Astrocyte (in vitro differentiated cells and primary cell): Measurements from ENCODE around the gene C16orf96.

Experiments
- EZH2 ChIP-seq: IDR thresholded peaks from 2 replicates; pipeline ENCODE4 v1.6.1; 2012; ENCODE audit warnings: mild to moderate bottlenecking, low read length, inconsistent platforms; ENCODE audit not compliant: insufficient read depth
- TF ChIP-seq, protein P1 (sequence below): IDR thresholded peaks from 2 replicates; pipeline ENCODE4 v1.5.1; 2011; ENCODE audit warnings: low read depth, mild to moderate bottlenecking, inconsistent platforms, low read length, moderate library complexity; ENCODE audit not compliant: insufficient read depth

DNA sequence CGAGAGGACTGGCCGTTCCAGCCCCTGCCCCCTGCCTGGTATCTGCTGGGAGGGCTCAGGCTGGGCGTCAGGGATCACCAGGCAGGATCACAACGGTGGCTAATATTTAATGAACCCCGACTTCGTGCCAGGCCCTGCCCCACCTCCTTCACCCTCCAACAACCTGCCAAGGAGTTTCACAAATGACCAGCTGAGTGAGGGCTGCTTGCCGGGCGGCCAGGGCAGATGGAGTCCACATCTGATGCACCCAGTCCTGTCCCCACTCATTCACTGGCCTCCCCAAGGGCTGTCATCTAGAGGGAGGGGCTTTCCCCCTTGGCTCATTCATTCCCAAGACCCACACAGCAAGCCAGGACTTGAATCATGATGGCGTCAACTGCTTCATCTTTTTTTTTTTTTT lies 41.0 kb downstream of the C16orf96 start:
- TF ChIP-seq, protein P1, sequence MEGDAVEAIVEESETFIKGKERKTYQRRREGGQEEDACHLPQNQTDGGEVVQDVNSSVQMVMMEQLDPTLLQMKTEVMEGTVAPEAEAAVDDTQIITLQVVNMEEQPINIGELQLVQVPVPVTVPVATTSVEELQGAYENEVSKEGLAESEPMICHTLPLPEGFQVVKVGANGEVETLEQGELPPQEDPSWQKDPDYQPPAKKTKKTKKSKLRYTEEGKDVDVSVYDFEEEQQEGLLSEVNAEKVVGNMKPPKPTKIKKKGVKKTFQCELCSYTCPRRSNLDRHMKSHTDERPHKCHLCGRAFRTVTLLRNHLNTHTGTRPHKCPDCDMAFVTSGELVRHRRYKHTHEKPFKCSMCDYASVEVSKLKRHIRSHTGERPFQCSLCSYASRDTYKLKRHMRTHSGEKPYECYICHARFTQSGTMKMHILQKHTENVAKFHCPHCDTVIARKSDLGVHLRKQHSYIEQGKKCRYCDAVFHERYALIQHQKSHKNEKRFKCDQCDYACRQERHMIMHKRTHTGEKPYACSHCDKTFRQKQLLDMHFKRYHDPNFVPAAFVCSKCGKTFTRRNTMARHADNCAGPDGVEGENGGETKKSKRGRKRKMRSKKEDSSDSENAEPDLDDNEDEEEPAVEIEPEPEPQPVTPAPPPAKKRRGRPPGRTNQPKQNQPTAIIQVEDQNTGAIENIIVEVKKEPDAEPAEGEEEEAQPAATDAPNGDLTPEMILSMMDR: no peak
- TF ChIP-seq EZH2: no peak
